Activated CD8-positive, alpha-beta memory T cell treated with anti-CD3 and anti-CD28 coated beads, Interleukin-2, amount 50 U/mL, for 1 hour (primary cell): ENCODE results near the gene HSPA9.

Source experiments
- DNase-seq: peaks from one replicate; pipeline ENCODE4 v3.0.0-alpha.2; 2020; ENCODE audit errors: extremely low read depth

HSPA9 gene

GRCh38 chr5:138563340-138564118 lies 11.7 kb downstream of the HSPA9 start:
- no peak for DNase-seq

- no peak for DNase-seq
Measured at GRCh38 chr5:138560971-138561370, 14.2 kb downstream of the HSPA9 start.

- DNase-seq: no peak
Measured at GRCh38 chr5:138559937-138560336, 15.3 kb downstream of the HSPA9 start.

DNA sequence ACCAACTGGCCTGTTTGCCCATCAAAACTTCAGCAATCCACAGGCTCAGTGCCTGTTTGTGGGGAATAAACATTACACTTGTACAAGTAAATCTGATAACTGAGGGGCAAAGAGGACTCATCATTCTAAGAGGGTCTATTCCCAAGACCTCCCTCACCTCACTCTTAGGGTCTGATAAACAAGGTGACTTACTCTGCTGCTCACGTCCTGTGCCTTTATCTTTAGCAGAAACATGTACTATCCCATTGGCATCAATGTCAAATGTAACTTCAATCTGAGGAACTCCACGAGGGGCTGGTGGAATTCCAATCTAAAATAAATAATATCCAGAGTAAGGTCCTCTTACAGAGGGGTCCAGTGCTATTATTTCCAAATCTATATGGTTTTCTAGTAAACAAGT lies 17.5 kb downstream of the HSPA9 start:
- no peak for DNase-seq

GRCh38 chr5:138554143-138554542 lies 21.1 kb downstream of the HSPA9 start:
- no peak for DNase-seq

GRCh38 chr5:138553437-138554095 lies 21.6 kb downstream of the HSPA9 start:
- no peak for DNase-seq

DNA sequence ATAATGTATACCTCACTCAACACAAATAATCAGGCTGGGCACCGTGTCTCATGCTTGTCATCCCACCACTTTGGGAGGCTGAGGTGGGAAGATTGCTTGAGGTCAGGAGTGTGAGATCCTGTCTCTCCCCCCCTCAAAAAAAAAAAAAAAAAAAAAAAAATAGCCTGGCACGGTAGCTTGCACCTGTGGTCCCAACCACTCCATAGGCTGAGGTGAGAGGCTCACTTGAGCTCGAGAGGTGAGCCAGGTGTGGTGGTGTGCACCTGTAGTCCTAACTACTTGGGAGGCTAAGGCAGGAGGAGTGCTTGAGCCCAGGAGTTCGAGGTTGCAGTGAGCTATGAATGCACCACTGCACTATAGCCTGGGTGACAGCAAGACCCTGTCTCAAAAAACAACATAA lies 22.5 kb downstream of the HSPA9 start:
- no peak for DNase-seq

DNA sequence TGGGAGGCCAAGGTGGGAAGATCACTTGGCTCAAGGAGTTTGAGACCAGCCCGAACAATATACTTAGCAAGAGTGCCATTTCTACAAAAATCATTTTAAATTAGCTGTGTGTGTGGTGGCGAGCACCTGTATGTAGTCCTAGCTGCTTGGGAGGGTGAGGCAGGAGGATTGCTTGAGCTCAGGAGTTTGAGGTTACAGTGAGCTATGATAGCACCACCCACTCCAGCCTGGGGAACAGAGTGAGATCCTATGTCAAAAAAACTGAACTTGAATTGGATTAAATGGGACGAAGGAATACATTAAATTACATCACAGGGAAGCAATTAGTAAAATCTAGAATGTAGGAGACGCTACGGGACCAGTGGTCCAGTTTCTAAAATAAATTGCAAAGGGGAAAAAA lies 25.8 kb downstream of the HSPA9 start:
- DNase-seq: no peak

- no peak for DNase-seq
Measured at GRCh38 chr5:138545919-138546562, 29.2 kb downstream of the HSPA9 start.

DNA sequence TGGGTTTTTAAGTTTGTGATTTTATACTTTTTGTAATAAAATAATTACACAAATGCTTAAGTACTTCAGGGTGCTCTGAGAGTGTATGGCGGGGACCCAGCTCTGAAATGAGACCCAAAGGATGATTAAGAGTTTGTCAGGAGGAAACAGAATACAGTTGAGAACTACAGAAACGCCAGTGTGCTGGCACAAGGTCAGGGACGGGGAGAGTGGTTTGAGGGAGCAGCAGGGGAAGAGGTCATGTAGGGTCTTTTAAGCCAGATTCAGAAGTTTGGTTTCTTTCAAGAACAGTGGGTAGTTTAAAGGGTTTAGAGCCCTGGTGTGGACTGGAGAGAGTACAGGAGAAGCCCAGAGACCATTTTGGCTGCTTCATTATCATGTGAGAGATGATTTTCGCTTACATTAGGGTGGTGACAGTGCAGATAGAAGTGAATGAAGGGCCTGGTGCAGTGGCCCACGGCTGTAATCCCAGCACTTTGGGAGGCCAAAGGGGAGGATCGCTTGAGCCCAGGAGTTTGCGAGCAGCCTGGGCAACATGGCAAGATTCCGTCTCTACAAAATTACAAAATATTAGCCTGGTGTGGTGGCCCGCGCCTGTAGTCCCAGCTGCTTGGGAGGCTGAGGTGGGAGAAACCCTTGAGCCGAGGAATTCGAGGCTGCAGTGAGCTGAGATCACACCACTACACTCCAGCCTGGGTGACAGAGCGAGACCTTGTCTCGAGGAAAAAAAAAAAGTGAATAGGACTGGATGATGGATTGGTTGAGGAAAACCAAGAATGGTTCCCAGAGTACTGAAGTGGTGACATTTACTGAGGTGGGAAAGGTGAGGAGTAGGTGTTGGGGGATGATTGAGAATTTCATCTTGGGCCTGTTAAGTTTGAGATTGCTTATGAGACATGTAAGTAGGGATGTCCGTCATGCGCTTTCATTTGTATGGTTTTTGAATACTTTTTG lies 30.7 kb downstream of the HSPA9 start:
- no peak for DNase-seq

DNA sequence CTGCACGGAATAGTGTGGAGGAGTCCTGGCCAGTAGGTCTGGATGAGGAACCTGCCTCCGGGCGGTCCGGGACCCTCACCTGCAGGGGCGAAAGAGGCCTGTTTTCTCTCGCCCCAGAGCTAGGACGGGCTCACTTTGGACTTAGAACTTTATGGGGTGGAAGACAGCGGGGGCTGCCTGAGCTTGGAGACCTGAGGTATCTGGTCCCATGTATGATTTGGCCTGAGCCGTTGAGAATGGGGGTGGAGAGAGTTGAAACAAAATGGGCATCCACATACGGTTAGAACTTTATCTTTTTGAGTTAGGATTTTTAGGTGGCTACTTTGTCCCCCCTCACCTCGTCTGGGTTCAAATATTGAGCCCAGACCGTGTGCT lies 31.5 kb downstream of the HSPA9 start:
- DNase-seq: peak; percentile 58

GRCh38 chr5:138542956-138543729 lies 32.1 kb downstream of the HSPA9 start, which contains the start of gene ETF1:
Gene ETF1 (minus strand): TSS chr5:138543236. CDS start chr5:138542918, 318 bp downstream.
- peak; percentile 99 for DNase-seq

DNA sequence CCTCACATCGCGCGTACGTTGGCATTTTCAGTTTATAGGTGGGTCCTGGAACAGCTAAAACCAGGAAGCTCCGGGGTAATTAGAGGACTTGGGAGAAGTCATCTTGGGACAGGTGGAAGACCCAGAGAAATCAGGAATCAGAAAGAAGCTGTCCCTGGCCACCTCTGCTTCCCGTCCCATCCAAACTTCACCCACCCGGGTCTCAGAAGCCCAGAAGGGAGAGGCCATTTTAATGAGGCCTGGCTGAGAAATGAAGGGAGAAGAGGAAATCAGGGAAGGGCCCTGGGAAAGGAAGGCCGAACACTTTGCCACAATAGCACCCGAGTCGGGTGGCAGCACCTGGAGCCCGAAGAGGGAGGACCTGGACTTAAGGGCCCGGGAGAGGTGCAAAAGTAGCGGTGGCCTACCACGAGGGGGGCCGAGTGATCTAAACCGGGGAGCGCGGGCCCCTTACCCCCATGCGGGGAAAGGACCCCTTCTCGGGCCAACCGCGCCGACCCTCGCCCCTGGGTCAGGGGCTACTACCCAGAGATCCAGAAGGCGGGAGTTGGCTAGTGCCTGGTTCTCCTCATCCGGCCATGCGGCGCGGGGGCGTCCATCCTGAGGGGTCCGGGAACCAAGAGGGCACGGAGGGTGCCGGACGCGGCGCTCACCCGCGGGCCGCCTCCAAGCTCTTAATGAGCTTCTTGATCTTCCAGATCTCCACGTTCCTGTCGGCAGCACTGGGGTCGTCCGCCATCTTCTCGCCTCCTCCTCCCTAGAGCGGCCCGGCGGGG lies 32.8 kb downstream of the HSPA9 start:
- no peak for DNase-seq

DNA sequence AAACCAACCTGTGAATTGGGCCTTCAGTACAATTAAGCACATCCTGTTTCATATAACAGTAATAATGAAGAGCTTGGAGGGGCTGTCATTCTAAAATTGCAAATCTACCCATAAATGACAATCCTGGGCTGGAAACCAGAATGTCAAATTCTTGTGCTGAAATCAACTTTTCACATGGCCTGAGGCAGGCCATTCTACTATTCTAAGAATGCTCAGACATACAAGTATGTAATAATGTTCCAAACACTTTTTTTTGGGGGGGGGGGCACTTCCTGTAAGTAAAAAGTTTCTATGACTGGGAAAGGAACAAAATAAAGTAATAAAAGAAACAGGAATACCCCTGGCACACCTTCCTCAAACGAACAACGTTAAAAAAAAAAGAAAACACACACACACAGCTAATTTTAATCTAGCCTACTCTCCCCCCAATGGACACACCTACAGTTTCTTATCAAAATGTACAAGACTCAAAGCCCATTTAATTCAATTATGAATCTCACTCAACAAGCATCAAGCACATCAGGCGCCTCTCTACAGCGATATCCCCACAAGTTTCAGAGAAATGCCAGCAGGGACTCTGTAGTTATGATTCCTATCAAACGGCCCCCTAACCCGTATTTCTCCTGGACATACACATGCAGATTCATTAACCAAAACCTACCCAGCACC lies 33.6 kb downstream of the HSPA9 start:
- DNase-seq: no peak

DNA sequence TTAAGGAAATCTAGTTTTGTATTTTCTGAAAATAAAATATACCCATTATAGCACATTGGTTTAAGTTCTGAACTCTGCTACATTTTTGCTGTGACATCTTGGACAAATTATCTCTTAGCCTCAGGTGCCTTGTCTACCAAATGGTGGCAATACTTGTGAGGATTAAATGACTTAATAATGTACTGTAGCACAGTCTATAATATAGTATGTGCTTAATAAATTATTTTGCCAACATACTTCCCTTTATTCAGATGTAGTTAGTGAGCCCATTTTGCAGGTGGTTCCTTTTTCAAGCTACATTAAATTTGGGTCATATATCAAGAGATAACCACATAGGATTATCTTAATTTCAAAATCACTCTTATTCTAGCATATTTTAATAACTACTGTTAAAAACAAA lies 35.4 kb downstream of the HSPA9 start:
- no peak for DNase-seq

DNA sequence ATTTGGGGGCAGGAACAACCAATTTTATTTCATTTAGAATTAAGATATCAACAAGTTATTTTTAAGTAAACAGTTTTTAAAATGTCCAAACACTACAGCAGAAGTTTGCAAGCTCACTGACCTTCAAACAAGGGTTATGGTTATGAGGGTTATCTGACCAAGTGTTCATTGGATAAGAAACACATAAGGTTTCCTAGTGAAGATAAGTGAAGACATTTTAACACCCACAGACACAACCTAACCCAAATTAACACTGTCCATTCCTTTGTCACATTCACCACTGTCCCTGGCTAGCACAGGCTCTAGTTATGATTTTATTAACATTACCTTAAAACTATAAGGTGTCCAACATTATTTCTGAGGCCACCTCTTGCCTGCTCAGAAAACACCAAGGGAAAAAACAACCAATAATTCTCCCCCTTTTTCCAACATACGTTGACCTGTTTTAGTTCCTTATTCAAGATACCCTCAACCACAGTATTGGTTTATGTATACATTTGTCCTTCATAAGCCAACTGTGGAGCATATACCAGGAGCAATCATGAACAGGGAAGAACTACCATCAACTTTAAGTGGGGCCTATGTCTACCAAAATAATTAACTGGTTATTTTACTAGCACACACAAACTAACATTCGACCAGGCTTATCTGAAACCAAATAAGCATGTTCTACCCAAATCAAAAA lies 36.1 kb downstream of the HSPA9 start:
- no peak for DNase-seq

DNA sequence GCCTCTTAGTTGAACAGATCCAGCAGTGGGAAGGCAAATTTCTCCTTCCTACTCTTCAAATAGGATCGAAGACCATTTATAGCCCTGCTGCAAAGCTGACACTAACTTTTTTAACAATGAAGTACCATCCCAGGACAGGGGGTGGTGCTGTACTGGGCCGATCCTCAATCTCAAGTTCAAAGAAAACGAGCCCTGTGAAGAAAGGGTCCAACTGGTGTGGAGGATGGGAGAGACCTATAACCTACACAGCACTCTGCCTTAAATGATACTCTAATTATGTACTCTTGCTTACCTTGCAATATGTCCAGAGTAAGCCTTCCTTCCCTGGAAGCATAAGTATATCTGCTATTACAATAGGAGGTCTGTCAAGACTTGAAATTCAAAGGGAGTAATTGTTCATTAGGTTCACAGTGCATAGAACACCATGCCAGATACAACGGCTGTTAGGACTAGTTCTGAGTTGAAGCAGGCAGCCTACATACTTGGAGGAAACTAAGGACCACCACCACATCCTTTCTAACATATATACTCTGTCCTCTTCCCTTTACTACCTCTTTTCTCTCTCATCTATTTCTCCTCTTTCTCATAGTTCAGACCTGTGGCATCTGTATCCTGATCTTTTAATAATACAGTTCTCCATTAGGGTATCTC lies 38.4 kb downstream of the HSPA9 start:
- DNase-seq: no peak

- DNase-seq: no peak
Measured at GRCh38 chr5:138536215-138536614, 39.0 kb downstream of the HSPA9 start.
